MV-4-11 (cell line): Measurements from ENCODE around the gene CXCR5.
"Not testable (repeated sequence)": the region's sequence is repeated elsewhere in the genome, so short reads cannot be mapped to it uniquely, and the experiment has no call there.

ENCODE experiments used
- DNase-seq: peaks from one replicate; lab custom pipeline; 2025; lab: John Stamatoyannopoulos, UW

CXCR5 gene

GRCh38 chr11:118883368-118884071 lies at the start of gene CXCR5:
TSS of gene CXCR5 (plus strand) at chr11:118883892. CDS start at chr11:118883942, 50 bp downstream.
- no peak for DNase-seq

GRCh38 chr11:118834427-118835028 lies 49.2 kb upstream of the CXCR5 start:
- DNase-seq = peak; percentile 80

- peak; percentile 20 for DNase-seq
Observed at GRCh38 chr11:118837868-118838267, 45.8 kb upstream of the CXCR5 start.

DNA sequence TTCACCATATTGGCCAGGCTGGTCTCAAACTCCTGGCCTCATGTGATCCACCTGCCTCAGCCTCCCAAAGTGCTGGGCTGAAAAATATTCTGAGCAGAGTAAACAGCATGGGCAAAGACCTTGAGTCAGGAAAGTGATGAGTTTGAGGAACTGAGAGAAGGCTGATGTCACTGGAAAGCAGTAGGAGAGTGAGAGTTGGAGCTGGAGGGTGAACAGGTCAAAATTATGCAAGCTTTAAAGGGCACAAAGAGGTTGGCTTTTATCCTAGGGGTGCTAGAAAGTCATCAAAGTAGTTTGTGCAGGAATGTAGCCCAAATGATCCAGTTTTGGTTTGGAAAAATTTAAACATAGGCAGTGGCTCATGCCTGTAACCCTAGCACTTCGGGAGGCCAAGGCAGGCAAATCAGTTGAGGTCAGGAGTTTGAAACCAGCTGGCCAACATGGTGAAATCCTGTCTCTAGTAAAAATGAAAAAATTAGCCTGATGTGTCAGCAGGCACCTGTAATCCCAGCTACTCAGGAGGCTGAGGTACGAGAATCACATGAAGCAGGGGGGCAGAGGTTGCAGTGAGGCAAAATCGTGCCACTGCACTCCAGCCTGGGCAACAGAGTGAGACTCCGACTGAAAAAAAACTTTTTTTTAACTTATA lies 44.7 kb upstream of the CXCR5 start:
- DNase-seq = peak; percentile 88

- DNase-seq = peak; percentile 45
Observed at GRCh38 chr11:118841469-118842242, 42.0 kb upstream of the CXCR5 start.

DNA sequence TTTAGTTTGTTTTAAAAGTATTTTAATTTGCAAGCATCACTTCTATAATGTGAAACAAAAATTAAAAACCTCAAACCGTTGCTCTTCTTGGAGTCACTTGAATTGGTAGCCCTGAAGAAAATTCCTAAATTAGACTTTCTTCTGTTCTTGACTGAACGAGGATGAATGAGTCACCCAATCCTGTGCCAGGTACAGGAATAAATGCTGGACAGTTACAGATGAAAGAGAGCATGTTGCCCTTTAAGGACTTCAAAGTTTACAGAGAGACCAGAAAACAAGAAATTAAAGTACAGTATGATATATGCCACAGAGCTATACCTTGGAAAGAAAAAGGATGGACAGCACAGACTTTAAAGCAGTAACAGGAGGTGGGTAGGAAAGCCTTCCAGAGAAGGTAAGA lies 41.3 kb upstream of the CXCR5 start:
- DNase-seq = no peak

GRCh38 chr11:118842843-118843242 lies 40.8 kb upstream of the CXCR5 start:
- not testable (repeated sequence) for DNase-seq

GRCh38 chr11:118843565-118843964 lies 40.1 kb upstream of the CXCR5 start:
- DNase-seq = peak; percentile 25

DNA sequence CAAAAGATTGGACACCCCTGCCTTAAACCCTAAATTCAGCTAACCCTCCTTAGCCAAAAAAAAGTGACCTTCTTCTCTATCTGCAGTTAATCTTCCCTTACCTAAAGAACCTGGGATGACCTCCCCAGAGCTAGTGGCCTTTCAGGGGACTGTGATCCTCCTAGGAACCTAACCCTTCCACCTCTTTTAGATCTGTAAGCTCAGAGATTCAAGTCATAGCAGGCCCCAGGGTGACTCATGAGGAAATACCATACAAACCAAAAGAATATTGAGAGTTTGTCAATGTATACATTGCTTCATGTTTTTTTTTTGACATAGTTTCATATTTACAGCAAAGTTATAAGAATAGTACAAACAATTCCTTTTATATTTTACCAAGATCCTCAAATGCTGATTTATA lies 38.3 kb upstream of the CXCR5 start:
- peak; percentile 80 for DNase-seq

GRCh38 chr11:118846181-118846935 lies 37.3 kb upstream of the CXCR5 start:
- no peak for DNase-seq

DNA sequence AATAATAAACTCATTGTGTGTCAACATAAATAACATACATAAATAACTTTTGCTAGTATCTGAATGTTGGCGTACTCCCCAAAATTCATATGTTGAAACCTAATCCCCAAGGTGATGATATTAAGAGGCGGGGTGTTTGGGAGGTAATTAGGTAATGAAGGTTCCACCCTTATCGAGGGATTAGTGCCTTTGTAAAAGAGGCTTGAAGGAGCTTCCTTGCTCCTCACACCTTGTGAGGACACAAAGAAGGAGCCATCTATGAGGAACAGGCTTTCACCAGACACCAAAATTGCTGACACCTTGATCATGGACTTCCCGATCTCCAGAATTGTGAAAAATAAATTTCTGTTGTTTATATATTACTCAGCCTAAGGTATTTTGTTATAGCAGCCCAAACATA lies 33.9 kb upstream of the CXCR5 start:
- DNase-seq = no peak

- peak; percentile 90 for DNase-seq
Observed at GRCh38 chr11:118851970-118852369, 31.7 kb upstream of the CXCR5 start.

- no peak for DNase-seq
Observed at GRCh38 chr11:118853678-118854077, 30.0 kb upstream of the CXCR5 start.

GRCh38 chr11:118856314-118856713 lies 27.4 kb upstream of the CXCR5 start:
- DNase-seq = peak; percentile 81

- DNase-seq = no peak
Observed at GRCh38 chr11:118857385-118857784, 26.3 kb upstream of the CXCR5 start.

- peak; percentile 56 for DNase-seq
Observed at GRCh38 chr11:118859973-118860372, 23.7 kb upstream of the CXCR5 start.

DNA sequence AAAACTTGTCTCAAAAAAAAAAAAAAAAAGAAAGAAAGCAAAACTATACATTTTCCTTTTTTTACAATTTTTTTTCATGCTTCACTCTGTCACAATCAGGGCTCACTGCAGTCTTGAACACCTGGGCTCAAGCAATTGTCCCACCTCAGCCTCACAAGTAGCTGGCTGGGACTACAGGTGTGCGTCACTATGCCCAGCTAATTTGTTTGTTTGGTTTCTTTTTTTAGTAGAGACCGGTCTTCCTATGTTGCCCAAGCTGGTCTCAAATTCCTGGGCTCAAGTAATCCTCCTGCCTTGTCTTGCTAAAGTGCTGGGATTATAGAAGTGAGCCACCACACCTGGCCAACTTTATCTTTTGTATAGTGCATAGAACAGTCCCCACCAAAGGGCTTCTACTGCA lies 15.0 kb upstream of the CXCR5 start:
- DNase-seq = no peak

GRCh38 chr11:118870396-118871343 lies 13.0 kb upstream of the CXCR5 start:
- DNase-seq = peak; percentile 58

DNA sequence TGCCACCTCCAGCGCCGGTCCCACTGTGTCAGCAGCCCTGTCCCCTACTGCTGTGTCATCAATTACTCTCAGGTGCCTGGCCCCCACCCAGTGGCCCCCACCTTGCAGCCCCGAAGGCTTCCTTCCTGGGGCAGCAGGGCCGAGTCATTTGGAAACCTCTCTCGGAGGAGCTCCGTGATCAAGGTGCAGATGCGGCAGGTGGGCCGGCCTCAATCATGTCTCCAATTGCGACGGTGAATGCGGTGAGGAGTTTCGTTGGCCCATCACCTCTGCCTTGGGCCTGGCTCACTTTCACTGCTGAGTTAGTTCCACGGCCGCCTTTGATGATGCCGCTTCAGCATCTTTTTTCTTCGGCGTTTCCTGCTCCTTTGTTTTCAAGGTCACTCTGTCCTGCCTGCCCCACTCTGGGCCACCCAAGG lies 11.3 kb upstream of the CXCR5 start:
- DNase-seq = no peak

GRCh38 chr11:118873804-118874203 lies 9.9 kb upstream of the CXCR5 start:
- no peak for DNase-seq

- no peak for DNase-seq
Observed at GRCh38 chr11:118876286-118876685, 7.4 kb upstream of the CXCR5 start.
